Hematopoietic multipotent progenitor cell treated with erythropoietin and hydrocortisone succinate and interleukin-3 and kit ligand, for 17 days (in vitro differentiated cells): ENCODE results near the gene NFIL3.

Experiments used
- DNase-seq: peaks from one replicate; pipeline ENCODE4 v3.0.0-alpha.2; 2015; ENCODE audit warnings: low spot score

NFIL3 gene

GRCh38 chr9:91359734-91360470 lies 63.7 kb downstream of the NFIL3 start:
- DNase-seq: no peak

- DNase-seq: no peak
These were observed 64.5 kb downstream of the NFIL3 start for GRCh38 chr9:91359083-91359482.
